Measurements from ENCODE around the gene BLTP3B.

BLTP3B gene

GRCh38 chr12:100114574-100114973 is 28.1 kb downstream of the BLTP3B start:
- no peak for DNase-seq

- no peak for DNase-seq
These were observed 32.4 kb downstream of the BLTP3B start for GRCh38 chr12:100110276-100110675.

- no peak for DNase-seq
These were observed 35.8 kb downstream of the BLTP3B start for GRCh38 chr12:100106861-100107260.

GRCh38 chr12:100105661-100106060 is 37.0 kb downstream of the BLTP3B start:
- DNase-seq, result no peak

GRCh38 chr12:100101000-100101399 is 41.7 kb downstream of the BLTP3B start:
- DNase-seq, result no peak
